ENCODE results near the gene ZBTB20.

- TF ChIP-seq CTCF (IDR thresholded peaks at IDR 0.05; ENCODE audit: poor library complexity, severe bottlenecking) (no peak), TAF1 (IDR thresholded peaks at IDR 0.05; ENCODE audit: low read depth) (no peak), EZH2 (IDR thresholded peaks at IDR 0.05; ENCODE audit: borderline replicate concordance, insufficient read depth, low read length, poor library complexity, severe bottlenecking) (no peak), POLR2AphosphoS5 (IDR thresholded peaks at IDR 0.05) (no peak), SMC3 (conservative IDR thresholded peaks at IDR 0.05; ENCODE audit: poor library complexity) (no peak), REST (IDR thresholded peaks at IDR 0.05; ENCODE audit: borderline replicate concordance) (no peak), EP300 (conservative IDR thresholded peaks at IDR 0.05; ENCODE audit: poor library complexity, severe bottlenecking) (no peak), RAD21 (conservative IDR thresholded peaks at IDR 0.05) (no peak)
Measured at GRCh38 chr3:114417675-114418074, 729.4 kb downstream of the ZBTB20 start.

Data from neural cell (in vitro differentiated cells).